ENCODE data around the gene TNKS2. TPM values are rescaled to one million over a fixed set of nuclear protein-coding genes. Genes with fewer than 3 reads are reported as not detected.
A peak's percentile ranks its signal among the peaks of the same experiment; 100 is the strongest.

TNKS2 gene
- total RNA-seq, 1 donor from 2014 or later: 36.3 TPM

- Histone ChIP-seq H3K4me1 (no peaks in the 10 kb centered on the region), H3K27ac (no peak overlapping the region), H3K36me3 (no peaks in the 10 kb centered on the region), H3K9me3 (no peaks in the 10 kb centered on the region), H3K27me3 (no peaks in the 10 kb centered on the region), H3K4me3 (no peak overlapping the region)
- intact Hi-C loops (cut with DNase I): no loop called here
- TF ChIP-seq POLR2A (IDR thresholded peaks at IDR 0.05): no peak
- TF ChIP-seq POLR2AphosphoS5 (IDR thresholded peaks at IDR 0.05; ENCODE audit: insufficient read depth in 1 of 2, low read depth in 1 of 2): no peak
- TF ChIP-seq CTCF (IDR thresholded peaks at IDR 0.05): no peak
- no peak for DNase-seq (ENCODE audit: extremely low spot score in 2 of 2)
These were observed 77.6 kb downstream of the TNKS2 start for GRCh38 chr10:91875779-91876178.

- intact Hi-C loops (cut with DNase I): no loop called here
These were observed 81.4 kb downstream of the TNKS2 start for GRCh38 chr10:91879515-91880170.

GRCh38 chr10:91880310-91880709 is 82.1 kb downstream of the TNKS2 start:
- peaks cover 17% of the 10 kb centered on the region for H3K4me1 ChIP-seq
- intact Hi-C loops (cut with DNase I): no loop called here
- DNase-seq (ENCODE audit: extremely low spot score in 2 of 2): no peak
- no peaks in the 10 kb centered on the region for H3K36me3 ChIP-seq
- no peak overlapping the region for H3K4me3 ChIP-seq
- no peak overlapping the region for H3K27ac ChIP-seq
- TF ChIP-seq POLR2A (IDR thresholded peaks at IDR 0.05) (no peak), POLR2AphosphoS5 (IDR thresholded peaks at IDR 0.05; ENCODE audit: insufficient read depth in 1 of 2, low read depth in 1 of 2) (no peak), CTCF (IDR thresholded peaks at IDR 0.05) (no peak)
- no peaks in the 10 kb centered on the region for H3K27me3 ChIP-seq
- no peaks in the 10 kb centered on the region for H3K9me3 ChIP-seq

More at GRCh38 chr10:91879515-91880170, 81.4 kb downstream of the TNKS2 start:
- no peak for DNase-seq (ENCODE audit: extremely low spot score in 2 of 2)
- TF ChIP-seq POLR2AphosphoS5 (IDR thresholded peaks at IDR 0.05; ENCODE audit: insufficient read depth in 1 of 2, low read depth in 1 of 2): no peak
- TF ChIP-seq CTCF (IDR thresholded peaks at IDR 0.05): no peak
- TF ChIP-seq POLR2A (IDR thresholded peaks at IDR 0.05): no peak
- no peaks in the 10 kb centered on the region for H3K9me3 ChIP-seq
- H3K4me1 ChIP-seq: peaks cover 17% of the 10 kb centered on the region
- no peaks in the 10 kb centered on the region for H3K27me3 ChIP-seq
- H3K36me3 ChIP-seq: no peaks in the 10 kb centered on the region
- no peak overlapping the region for H3K4me3 ChIP-seq
- no peak overlapping the region for H3K27ac ChIP-seq

- no peak for DNase-seq (ENCODE audit: extremely low spot score in 2 of 2)
- H3K9me3 ChIP-seq: no peaks in the 10 kb centered on the region
- H3K4me3 ChIP-seq: peak overlapping the region in 1 of 2 donors; percentile 15
- no peak for TF ChIP-seq POLR2A (IDR thresholded peaks at IDR 0.05)
- no peak for TF ChIP-seq CTCF (IDR thresholded peaks at IDR 0.05)
- no peak for TF ChIP-seq POLR2AphosphoS5 (IDR thresholded peaks at IDR 0.05; ENCODE audit: insufficient read depth in 1 of 2, low read depth in 1 of 2)
- no peaks in the 10 kb centered on the region for H3K36me3 ChIP-seq
- H3K4me1 ChIP-seq: peaks cover 31% of the 10 kb centered on the region
- peak overlapping the region; percentile 58 for H3K27ac ChIP-seq
- intact Hi-C loops (cut with DNase I): no loop called here
- no peaks in the 10 kb centered on the region for H3K27me3 ChIP-seq
These were observed 85.6 kb downstream of the TNKS2 start for GRCh38 chr10:91883549-91884444.
